ENCODE data around the gene MCAM.

MCAM gene

DNA sequence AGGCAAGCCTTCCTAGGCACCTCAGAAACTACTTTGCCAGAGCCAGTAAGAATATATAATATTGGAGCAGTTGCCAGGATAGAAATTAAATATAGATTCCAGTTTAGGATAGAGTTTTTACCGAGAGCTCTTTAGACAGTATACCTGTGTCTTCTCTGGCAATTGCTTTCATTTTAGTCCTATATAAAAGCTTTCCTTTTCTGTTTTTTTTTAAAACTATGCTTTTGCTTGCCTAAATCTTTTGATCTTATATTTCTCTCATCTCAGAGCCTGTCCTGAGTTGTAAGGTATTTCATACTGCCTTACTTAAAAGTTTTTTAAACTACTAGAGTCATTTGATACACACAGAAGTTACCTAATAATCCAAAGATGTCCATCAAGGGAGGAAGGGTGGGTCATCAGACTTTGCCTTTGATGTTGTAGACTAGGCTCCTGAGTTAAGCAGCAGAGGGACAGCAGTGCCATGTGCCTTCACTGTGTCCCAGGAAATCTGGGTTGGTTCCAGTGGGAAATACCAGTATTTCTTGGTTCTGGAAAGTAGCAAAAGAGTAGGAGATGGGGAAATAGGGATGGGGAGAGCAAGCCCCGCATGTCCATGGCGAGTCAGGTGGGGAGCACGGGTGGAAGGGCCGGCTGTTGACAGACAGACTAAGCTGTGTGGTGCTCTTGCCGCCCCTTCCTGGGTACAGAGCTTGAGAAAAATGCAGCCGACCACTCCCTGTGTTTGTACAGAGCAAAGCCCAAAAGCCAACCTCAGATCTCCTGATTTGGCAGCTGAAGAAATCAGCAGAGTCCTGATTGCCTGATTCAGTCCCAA, 11.2 kb downstream of the MCAM start:
- DNase-seq, result no peak

DNA sequence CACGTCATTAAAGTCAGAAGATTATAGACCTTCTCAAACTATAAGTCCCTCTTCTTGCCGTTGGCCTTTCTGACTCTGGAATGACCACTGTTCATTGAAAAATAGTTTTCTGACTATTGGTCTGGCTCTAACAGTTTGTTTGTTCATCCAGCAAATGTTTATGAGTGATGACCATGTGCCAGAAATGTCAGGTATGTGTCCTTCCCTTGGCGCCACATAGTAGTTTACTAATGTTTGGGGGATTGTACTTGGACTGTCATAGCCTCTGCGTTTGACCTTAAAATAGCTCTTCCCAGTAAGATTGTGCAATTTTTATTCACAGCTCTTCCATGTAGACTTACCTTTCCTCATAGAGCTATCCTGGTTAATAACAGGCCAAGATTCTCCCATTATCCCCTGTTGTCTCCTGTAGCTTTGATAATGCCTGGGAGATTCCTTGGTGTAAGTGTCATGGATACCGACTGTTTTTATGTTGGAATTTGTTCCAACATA, 13.7 kb downstream of the MCAM start:
- DNase-seq, result no peak

DNA sequence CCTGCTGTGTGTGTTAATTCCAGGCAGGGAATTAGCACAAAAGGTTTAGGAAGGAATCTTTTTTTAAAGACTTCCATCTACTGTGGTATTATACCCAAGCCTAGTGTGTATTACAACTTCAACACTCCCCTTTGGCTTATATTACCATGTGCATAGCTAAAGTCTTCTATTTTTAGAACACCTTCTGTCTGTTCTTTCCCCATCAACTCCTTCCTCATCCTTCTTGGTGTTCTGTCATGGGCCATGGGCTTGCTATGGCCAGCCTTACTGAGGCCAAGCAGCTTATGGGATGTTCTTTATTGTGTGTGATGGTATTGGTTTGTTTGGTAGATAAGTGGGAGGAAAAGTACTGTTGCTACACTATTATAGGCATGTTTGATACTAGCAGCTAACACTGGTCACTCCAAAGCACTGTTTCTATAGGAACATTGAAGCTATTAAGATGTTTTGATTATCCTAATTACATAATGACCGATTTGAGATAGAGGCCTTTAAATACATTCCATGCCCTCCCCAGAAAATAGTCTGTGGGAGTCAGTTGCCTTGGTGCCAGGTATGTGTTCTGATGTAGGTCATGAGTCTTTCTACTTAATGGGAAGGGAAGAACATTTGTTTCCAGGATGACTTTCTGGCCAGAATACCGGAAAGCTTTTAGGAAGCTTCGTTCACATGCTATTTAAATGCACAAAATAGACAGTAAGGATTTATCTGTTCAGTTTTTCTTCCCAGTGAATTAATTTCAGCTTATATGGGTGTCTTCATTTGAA, 16.5 kb downstream of the MCAM start:
- no peak for DNase-seq

DNA sequence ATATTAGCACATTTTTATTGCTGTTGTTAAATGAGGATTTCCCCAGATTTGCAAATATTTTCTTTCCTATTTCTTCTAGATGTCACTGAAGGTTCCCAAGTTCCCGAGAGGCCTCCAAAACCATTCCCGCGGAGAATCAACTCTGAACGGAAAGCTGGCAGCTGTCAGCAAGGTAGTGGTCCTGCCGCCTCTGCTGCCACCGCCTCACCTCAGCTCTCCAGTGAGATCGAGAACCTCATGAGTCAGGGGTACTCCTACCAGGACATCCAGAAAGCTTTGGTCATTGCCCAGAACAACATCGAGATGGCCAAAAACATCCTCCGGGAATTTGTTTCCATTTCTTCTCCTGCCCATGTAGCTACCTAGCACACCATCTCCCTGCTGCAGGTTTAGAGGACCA, 17.5 kb downstream of the MCAM start:
- no peak for DNase-seq

DNA sequence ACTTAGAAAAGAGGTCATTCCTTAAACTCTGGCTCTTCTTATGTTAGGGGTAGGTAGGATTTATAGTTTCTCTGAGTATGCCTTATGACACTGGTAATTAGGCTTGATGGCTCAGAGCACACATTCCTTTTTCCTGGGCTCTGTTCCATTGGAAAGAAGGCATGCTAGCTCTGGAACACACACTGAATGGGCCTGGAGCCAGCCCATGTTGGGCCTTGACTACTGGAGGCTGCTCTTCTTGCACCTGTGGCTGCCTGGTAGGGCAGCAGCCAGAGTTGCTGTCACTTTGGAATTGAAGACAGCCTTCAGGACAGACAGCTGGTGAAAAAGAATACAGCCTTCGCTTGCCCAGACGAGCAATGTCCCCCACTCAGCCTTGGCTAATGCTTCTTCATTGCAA, 18.2 kb downstream of the MCAM start:
- DNase-seq, result no peak

DNA sequence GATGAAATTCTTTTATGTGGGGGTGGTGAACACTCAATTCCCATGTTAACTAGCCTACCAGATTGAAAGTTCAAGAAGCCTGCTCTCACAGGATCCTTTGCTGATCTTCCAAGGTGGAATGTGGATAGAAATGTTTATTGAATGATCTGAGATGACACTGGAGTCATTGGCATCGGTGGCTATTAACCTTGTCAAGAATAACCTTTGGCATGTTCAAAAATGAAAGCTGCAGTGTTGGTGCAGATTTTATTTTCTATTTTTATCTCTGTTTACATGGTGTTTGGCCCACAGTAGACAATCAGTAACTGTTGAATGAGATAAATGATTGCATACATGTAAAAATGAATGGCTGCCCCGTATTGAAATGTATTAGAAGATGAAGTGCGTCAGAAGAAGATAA, 19.0 kb downstream of the MCAM start:
- no peak for DNase-seq

DNA sequence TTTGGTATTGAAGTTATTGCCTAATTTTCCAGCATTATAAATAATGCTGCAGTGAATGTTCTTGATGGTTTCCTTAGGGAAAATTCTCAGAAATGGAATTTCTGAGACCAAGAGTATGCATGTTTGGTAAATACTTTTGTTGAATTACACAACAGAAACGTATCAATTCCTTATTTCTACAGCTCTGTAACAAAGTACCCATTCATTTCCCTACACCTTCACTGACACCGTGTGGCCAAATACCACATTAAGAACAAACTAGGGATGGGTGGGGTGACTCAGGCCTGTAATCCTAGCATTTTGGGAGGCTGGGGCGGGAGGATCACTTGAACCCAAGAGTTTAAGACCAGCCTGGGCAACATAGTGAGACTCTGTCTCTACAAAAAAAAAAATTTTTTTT, 21.8 kb downstream of the MCAM start:
- DNase-seq, result no peak

DNA sequence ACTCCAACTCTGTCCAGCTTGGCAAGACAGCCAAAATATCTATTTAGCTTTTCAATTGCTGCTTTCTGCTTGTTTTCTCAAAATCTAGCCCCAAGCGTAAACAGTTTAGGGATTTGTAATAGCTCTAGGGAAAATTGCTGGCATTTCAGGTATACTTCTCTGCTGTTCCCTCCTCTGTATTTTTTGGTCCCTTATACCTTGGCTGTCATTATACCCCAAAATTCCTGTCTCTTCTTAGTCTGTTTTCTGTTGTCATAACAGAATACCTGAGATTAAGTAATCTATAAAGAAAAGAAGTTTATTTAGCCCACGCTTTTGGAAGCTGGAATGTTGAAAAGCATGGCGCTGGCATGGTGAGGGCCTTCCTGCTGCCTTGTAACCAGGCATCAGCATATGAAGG, 23.5 kb downstream of the MCAM start:
- no peak for DNase-seq

DNA sequence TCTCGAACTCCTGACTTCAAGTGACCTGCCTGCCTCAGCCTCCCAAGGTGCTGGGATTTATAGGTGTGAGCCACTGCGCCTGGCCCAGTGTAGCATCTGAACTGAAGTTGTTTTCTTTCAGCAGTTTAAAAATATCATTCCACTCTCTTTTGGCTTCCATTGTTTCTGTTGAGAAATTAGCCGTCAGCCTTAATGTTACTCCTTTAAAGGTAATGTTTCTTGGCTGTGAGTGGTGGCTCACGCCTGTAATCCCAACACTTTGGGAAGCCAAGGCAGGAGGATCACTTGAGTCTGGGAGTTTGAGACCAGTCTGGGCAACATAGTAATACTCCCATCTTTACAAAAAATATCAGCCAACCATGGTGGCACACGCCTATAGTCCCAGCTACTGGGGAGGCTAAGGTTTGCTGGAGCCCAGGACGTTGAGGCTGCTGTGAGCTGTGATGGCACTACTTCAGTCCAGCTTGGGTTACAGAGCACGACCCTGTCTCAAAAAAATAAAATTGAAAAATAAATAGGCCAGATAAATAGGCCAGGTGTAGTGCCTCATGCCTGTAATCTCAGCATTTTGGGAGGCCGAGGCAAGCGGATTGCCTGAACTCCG, 25.9 kb downstream of the MCAM start:
- no peak for DNase-seq

DNA sequence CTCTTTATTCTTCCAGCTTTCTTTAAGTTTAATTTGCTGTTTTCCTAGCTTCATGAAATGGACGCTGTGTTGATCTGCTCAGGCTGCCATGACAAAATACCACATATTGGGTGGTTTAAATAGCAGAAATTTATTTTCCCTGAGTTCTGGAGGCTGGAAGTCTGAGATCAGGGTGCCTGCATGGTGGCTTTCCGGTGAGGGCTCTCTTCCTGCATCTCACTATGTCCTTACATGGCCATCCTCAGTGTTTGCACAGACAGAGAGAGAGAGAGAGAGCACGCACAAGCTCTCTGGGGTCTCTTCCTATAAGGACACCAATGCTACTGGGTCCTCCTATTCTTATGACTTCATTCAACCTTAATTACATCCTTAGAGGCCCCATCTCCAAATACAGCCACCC, 28.7 kb downstream of the MCAM start:
- no peak for DNase-seq

DNA sequence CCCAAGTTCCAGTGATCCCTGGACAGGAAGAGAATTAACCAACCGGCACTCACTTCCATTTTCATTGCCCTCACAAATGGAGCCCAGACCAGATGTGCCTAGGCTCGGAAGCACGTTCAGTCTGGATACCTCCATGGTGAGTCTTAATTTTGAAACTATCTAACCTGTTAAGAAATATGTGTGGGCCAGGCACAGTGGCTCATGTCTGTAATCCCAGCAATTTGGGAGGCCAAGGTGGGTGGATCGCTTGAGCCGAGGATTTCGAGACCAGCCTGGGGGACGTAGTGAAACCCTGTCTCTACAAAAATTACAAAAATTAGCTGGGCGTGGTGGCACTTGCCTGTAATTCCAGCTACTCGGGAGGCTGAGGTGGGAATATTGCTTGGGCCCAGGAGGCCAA, 31.5 kb downstream of the MCAM start:
- DNase-seq, result no peak

DNA sequence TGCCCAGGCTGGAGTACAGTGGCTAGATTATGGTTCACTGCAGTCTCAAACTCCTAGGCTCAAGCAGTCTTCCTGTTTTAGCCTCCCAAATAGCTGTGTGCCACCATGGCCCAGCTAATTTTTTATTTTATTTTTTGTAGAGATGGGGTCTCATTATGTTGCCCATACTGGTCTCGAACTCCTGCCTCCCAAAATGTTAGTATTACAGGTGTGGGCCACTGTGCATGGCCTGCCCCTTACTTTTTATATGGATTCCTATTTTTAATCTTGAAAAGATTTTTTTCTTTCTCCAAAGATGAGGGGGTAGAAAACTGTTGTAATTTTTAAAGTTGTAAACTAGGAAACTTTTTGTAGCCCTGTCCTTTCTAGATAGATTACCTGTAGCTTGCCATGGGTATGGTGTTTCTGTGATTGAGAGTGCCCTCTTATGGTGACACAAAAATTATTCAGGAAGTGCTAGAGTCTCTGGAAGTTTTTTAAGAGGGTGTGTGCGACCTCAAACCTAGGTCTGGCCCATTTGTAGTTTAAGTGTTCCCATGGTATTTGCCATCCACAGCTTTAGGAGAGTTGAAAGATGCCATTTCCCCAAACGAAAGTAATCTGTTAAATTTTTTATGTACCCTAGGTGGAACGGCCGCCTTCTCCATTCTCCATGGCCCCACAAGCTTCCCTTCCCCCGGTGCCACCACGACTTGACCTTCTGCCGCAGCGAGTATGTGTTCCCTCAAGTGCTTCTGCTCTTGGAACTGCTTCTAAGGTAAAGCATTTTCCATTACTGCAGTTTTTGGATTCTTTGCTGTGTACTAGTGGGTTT, 32.4 kb downstream of the MCAM start:
- peak; percentile 16 for DNase-seq

DNA sequence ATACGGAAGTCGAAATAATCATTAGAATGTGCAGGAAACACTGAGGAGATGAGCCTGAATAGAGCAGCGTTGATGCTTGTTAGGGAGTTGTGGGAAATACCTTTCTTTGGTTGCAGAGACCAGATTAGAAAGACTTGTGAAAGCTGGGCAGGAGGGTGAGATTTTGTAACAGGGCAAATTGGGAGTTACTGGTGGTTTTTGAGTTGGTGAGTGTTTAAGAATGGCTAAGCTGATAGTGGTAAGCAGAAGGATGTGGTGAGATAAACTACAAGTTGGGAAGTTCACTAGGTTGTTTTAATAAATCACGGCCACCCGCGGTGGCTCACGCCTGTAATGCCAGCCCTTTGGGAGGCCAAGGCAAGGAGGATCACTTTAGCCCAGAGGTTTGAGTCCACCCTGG, 34.4 kb downstream of the MCAM start:
- no peak for DNase-seq

DNA sequence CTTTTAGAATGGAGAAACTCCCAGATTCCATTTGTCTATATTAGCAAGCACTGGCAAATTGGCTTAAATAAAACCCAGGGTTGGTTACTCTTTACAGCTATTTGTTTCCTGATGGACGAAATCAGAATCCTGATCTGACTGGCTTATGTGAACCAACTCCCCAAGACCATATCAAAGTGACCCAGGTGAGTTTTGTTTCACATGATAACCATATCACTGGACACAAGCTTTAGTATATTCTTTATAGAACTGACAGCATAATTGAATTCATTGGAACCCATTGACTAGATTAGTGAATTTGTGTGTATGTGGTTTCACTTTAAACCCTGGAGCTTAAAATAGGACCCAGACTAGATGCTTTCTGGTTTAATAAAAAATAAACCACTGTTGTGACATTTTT, 39.3 kb downstream of the MCAM start:
- no peak for DNase-seq

DNA sequence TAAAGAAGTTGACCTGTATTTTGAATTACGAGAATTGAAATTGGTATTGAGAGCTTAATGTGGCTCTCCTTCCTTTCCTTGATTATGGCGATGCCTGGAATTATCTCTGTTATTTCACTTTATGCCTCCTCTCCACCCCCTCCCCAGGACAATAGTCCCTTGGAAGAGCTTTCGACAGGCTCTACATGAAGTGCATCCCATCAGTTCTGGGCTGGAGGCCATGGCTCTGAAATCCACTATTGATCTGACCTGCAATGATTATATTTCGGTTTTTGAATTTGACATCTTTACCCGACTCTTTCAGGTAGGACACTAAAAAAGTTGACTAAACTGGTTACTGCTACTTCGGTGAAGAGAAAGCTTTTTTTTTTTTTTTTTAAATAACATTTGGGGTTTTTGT, 43.2 kb downstream of the MCAM start:
- no peak for DNase-seq

DNA sequence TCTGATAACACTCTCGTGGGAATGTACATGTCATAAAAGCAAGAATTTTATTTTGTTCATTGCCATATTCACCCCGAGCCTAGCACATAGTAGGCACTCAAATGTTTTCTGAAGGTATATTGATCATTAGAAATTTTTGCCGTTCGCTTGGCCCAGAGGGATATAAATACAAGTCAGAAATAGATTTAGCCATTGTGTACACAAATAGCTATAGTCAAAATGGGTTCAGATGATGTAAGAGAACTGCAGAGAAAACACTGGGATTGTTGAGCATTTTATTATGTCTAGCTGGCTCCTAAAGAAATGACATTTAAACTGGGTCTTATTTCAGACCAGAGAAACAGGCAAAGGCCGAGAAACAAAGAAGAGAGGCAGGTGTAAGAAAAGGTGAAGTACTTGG, 49.3 kb downstream of the MCAM start:
- no peak for DNase-seq

DNA sequence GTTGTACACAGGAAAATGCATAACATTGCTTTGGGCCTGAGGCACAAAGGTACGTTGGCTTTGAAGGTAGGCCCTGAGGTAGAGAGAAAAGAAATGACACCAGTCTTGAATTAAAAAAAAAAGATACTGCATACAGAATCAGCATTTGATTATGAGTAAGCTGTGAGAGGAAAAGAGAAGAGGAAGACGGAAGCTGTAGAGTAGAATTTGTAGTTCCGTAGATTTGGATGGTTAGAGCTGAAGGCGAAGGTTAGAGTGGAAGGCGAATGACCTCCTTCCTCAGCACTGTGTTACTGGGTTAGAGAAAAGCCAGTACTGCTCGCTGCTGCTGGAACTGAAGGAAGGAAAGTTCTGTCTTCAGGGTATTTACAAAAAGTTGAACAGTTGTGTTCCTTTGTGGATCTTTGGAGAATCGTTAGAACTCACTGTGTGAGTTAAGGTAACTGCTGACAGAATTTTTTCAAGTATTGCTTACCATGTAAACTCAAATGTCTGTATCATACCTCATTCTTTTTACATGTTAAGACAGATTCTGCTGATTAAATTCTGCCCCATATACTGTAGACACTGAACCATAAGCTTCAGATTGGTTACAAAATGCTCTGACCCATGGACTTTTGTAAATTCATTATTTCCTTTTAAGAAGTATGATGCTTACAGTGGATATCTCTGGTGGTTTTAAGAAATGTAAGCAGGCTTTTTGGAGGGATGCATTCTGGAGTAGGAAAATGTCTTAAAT, 50.2 kb downstream of the MCAM start:
- no peak for DNase-seq

DNA sequence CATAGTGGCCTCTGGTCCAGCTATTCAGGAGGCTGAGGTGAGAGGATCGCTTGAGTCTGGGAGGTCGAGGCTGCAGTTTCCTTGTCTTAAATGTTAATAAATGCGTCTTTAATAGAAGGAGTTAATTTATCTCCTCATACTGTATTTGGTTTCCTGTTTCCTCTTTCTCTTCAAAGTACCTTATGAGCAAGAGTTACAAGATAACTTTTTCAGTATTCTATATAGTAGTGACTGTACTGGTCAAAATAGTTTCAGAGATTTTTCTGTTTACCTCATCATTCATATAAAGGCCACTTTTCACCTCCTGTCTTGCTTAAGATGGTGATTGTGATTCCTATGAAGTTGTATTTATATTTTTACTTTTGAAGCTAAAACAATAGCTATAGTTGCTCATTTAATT, 50.9 kb downstream of the MCAM start:
- no peak for DNase-seq

DNA sequence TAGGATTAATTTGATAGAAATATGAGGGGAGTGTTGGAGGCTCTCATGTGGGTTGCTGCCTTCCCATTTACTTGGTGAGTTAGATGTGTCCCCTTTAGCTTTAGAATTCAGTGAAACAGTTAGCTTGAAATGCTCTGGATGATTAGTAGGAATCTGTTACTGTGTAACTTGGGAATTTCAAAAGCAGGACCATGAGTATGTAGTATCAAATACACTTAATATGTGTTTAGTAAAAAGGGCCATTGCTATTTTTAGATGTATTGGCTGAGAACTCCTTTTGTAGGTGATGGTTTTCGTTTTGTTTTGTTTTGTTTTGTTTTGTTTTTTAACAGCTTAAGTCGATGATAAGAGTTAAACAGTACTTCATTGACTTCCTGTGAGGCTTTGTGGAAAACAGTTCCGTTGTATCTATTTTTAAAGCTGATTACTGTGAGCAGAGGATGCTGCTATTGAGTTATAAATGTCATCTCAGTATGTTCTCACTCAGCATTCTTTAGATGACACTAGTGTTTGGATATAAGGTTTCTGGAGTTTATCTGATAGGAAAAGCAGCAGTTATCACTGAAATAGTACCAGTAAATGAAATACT, 53.5 kb downstream of the MCAM start:
- no peak for DNase-seq

DNA sequence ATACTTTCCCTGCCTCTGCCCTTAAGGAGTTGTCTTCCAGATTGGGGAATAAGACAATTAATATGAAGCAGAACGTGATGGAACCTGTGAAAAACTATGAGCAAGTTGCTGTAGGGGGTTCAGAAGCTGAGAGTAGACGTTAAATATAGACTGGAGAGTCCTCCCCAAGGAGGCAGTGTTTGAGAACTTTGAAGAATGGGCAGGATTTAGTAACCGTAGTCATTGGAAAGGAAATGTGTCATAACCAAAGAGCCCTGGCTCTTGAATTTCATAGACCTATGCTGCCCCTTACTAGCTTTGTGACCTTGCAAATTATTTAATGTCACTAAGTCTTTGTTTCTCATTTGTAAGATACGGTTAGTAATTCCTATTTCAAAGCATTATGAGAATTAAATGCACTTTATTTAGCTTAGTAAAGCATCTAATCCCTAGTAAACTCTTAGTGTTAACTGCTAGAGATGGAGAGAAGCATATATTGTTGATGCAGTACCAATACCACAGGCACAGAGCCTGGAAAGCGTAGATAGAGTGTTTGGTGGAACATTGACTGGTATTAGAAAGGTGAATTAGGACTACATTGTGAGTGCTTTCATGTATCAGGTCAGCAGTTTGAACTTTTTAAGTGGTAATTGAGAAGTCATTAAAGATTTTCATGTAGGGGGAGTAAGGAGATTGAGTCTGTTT, 54.1 kb downstream of the MCAM start:
- no peak for DNase-seq

DNA sequence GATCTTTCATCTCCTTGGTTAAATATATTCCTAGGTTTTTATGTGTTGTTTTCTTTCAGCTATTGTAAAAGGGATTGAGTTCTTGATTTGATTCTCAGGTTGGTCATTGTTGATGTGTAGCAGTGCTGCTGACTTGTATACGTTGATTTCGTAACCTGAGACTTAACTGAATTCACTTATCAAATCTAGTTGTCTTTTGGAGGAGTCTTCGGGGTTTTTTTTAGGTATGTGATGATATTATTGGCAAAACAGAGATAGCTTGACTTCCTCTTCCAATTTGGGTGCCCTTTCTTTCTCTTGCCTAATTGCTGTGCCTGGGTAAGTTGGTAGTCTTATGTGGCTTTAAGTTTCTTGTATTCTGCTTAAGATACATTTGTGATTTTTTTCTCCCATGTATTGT, 57.9 kb downstream of the MCAM start:
- no peak for DNase-seq
